Vagina (tissue), 2 donors: ENCODE data around the gene HOXB3.

Source experiments
- POLR2AphosphoS5 ChIP-seq, 2 donors: sonication (generic); formaldehyde crosslinking; IDR thresholded peaks; one replicate each; pipeline ENCODE4 v1.9.0; 2017; ENCODE audit warnings: antibody characterized with exemption in 2 of 2, mild to moderate bottlenecking in 2 of 2, low read depth in 1 of 2; ENCODE audit not compliant: insufficient read depth in 1 of 2
- TF ChIP-seq, protein P1 (sequence below), 3 experiments: fragments of 450-650 bp in 2 of 3; fragments of 200-600 bp in 1 of 3; sonication (generic) in 1 of 3; IDR thresholded peaks; one replicate each; pipeline ENCODE4 v1.5.1; 2017 to 2019; ENCODE audit warnings: antibody characterized with exemption in 3 of 3, mild to moderate bottlenecking in 2 of 3, moderate library complexity in 2 of 3

GRCh38 chr17:48553826-48554225 lies 36.2 kb downstream of the HOXB3 start:
- TF ChIP-seq, protein P1, sequence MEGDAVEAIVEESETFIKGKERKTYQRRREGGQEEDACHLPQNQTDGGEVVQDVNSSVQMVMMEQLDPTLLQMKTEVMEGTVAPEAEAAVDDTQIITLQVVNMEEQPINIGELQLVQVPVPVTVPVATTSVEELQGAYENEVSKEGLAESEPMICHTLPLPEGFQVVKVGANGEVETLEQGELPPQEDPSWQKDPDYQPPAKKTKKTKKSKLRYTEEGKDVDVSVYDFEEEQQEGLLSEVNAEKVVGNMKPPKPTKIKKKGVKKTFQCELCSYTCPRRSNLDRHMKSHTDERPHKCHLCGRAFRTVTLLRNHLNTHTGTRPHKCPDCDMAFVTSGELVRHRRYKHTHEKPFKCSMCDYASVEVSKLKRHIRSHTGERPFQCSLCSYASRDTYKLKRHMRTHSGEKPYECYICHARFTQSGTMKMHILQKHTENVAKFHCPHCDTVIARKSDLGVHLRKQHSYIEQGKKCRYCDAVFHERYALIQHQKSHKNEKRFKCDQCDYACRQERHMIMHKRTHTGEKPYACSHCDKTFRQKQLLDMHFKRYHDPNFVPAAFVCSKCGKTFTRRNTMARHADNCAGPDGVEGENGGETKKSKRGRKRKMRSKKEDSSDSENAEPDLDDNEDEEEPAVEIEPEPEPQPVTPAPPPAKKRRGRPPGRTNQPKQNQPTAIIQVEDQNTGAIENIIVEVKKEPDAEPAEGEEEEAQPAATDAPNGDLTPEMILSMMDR (IDR thresholded peaks at IDR 0.05): no peak
- no peak for TF ChIP-seq POLR2AphosphoS5 (IDR thresholded peaks at IDR 0.05; ENCODE audit: insufficient read depth in 1 of 2, low read depth in 1 of 2)
